ENCODE data around the gene COPS9. TPM values are rescaled to one million over a fixed set of nuclear protein-coding genes. Genes with fewer than 3 reads are reported as not detected.

Gene COPS9
- total RNA-seq, 1 experiment from 2014 or later, result 202 TPM

- no peak overlapping the region for H3K4me2 ChIP-seq
- H3K79me2 ChIP-seq (ENCODE audit: low read depth), result no peaks in the 10 kb centered on the region
- H3F3A ChIP-seq (ENCODE audit: insufficient read depth, low read depth), result peaks cover 8% of the 10 kb centered on the region; the same call in 1 of the 2 replicates
- H3K27me3 ChIP-seq (ENCODE audit: insufficient read depth, low read depth), result peaks cover 48% of the 10 kb centered on the region
- no peak overlapping the region for H3K27ac ChIP-seq
- ChIA-PET POLR2A (ENCODE audit: unreplicated experiment) (interaction anchor here (0.6 to 0.7 kb wide), 2 partner anchors 88 to 421 kb away, joined by 3 to 5 read pairs; no protein-coding TSS in a partner anchor), CTCF (interaction anchor here (0.8 kb wide), 1 partner anchor 76 kb away, joined by 3 read pairs; no protein-coding TSS in a partner anchor)
- no peak overlapping the region for H3K4me3 ChIP-seq
- no peaks in the 10 kb centered on the region for H3K9me3 ChIP-seq (ENCODE audit: insufficient read depth, low read depth)
- TF ChIP-seq EZH2 (IDR thresholded peaks at IDR 0.05; ENCODE audit: low read depth) (no peak), CTCF (conservative IDR thresholded peaks at IDR 0.05) (no peak)
- H2AFZ ChIP-seq, result no peak overlapping the region
- no TSS peak for BruUV-seq (replicated peaks)
- no peak for DNase-seq
- H3K9me2 ChIP-seq (ENCODE audit: insufficient read depth), result no peaks in the 10 kb centered on the region
- intact Hi-C loops (cut with micrococcal nuclease; ENCODE audit: unreplicated experiment), result loop anchor here (10.0 kb wide), 1 partner anchor 121 kb away; the partner anchor contains the start of gene NDUFA10
- no peaks in the 10 kb centered on the region for H3K36me3 ChIP-seq (ENCODE audit: low read depth)
- no peaks in the 10 kb centered on the region for H3K4me1 ChIP-seq (replicated peaks; ENCODE audit: insufficient read depth)
- H4K20me1 ChIP-seq (ENCODE audit: insufficient read depth), result no peaks in the 10 kb centered on the region
Measured at GRCh38 chr2:240145461-240145860, 9.4 kb upstream of the COPS9 start.

DNA sequence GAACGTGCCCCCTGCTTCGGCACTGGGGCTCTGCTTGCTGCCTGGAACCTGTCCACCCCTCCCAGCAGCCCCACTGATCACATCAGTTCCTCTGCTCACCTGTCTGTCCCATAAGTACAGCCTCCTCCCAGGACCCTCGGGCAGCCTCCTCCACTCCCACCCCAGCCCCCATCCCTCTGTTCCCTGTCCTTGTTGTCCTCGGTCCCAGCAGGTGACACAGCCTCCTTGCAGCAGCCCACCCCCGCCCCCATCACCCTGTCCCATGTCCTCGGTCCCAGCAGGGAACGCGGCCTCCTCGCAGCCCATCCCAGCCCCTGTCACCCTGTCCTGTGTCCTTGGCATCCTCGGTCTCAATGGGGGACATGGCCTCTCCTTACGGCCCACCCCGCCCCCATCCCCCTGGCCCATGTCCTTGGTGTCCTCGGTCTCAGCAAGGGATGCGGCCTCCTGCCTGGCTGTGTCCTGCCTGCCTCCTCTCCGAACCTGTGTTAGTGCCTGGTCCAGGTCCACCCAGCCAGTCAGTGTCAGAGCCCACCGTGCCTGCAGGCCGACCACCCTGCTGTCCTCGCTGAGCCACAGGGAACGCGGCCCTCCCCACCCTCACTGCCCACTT, 8.7 kb upstream of the COPS9 start:
- Histone ChIP-seq H3K9me3 (ENCODE audit: insufficient read depth, low read depth) (no peaks in the 10 kb centered on the region), H3F3A (ENCODE audit: insufficient read depth, low read depth) (peaks cover 8% of the 10 kb centered on the region; the same call in 1 of the 2 replicates), H3K27me3 (ENCODE audit: insufficient read depth, low read depth) (peaks cover 53% of the 10 kb centered on the region), H4K20me1 (ENCODE audit: insufficient read depth) (no peaks in the 10 kb centered on the region), H3K4me2 (no peak overlapping the region), H3K4me3 (no peak overlapping the region), H2AFZ (no peak overlapping the region), H3K9me2 (ENCODE audit: insufficient read depth) (no peaks in the 10 kb centered on the region), H3K36me3 (ENCODE audit: low read depth) (no peaks in the 10 kb centered on the region), H3K27ac (no peak overlapping the region), H3K4me1 (replicated peaks; ENCODE audit: insufficient read depth) (no peaks in the 10 kb centered on the region), H3K79me2 (ENCODE audit: low read depth) (no peaks in the 10 kb centered on the region)
- no TSS peak for BruUV-seq (replicated peaks)
- ChIA-PET CTCF (interaction anchor here (2.3 kb wide), 1 partner anchor 84 kb away, joined by 10 read pairs; no protein-coding TSS in a partner anchor), POLR2A (ENCODE audit: unreplicated experiment) (no interaction called here)
- intact Hi-C loops (cut with micrococcal nuclease; ENCODE audit: unreplicated experiment), result loop anchor here (1.0 to 10.0 kb wide), 2 partner anchors 83 to 120 kb away; partner anchors contain the start of gene NDUFA10
- no peak for TF ChIP-seq EZH2 (IDR thresholded peaks at IDR 0.05; ENCODE audit: low read depth)
- TF ChIP-seq CTCF (conservative IDR thresholded peaks at IDR 0.05), result no peak
- no peak for DNase-seq

- H3K4me3 ChIP-seq, result no peak overlapping the region
- peak; percentile 45 to 87 for DNase-seq
- H3K79me2 ChIP-seq (ENCODE audit: low read depth), result no peaks in the 10 kb centered on the region
- peaks cover 8% of the 10 kb centered on the region; the same call in 1 of the 2 replicates for H3F3A ChIP-seq (ENCODE audit: insufficient read depth, low read depth)
- H3K4me1 ChIP-seq (replicated peaks; ENCODE audit: insufficient read depth), result no peaks in the 10 kb centered on the region
- TF ChIP-seq CTCF (conservative IDR thresholded peaks at IDR 0.05) (peak; percentile 98), EZH2 (IDR thresholded peaks at IDR 0.05; ENCODE audit: low read depth) (no peak)
- no peaks in the 10 kb centered on the region for H3K9me2 ChIP-seq (ENCODE audit: insufficient read depth)
- H3K27me3 ChIP-seq (ENCODE audit: insufficient read depth, low read depth), result peaks cover 59% of the 10 kb centered on the region
- H3K4me2 ChIP-seq, result 0 out of 2 replicates have a peak overlapping the region, but pooled peaks have one; percentile 9
- ChIA-PET POLR2A (ENCODE audit: unreplicated experiment) (no interaction called here), CTCF (interaction anchor here (0.5 to 2.3 kb wide), 4 partner anchors 83 to 556 kb away, joined by 3 to 10 read pairs (median 4); partner anchors contain the start of gene NDUFA10)
- H3K9me3 ChIP-seq (ENCODE audit: insufficient read depth, low read depth), result no peaks in the 10 kb centered on the region
- no peak overlapping the region for H3K27ac ChIP-seq
- H3K36me3 ChIP-seq (ENCODE audit: low read depth), result no peaks in the 10 kb centered on the region
- no peak overlapping the region for H2AFZ ChIP-seq
- no TSS peak for BruUV-seq (replicated peaks)
- H4K20me1 ChIP-seq (ENCODE audit: insufficient read depth), result no peaks in the 10 kb centered on the region
- intact Hi-C loops (cut with micrococcal nuclease; ENCODE audit: unreplicated experiment), result loop anchor here (1.0 to 10.0 kb wide), 2 partner anchors 83 to 119 kb away; partner anchors contain the start of gene NDUFA10
Measured at GRCh38 chr2:240143801-240144648, 7.9 kb upstream of the COPS9 start.
